Thyroid gland (tissue), 4 donors: ENCODE measurements around the gene MYOG. TPM values are rescaled to one million over a fixed set of nuclear protein-coding genes. Genes with fewer than 3 reads are reported as not detected.

ENCODE experiments used
- DNase-seq, 2 donors: peaks; one replicate each; pipeline ENCODE4 v3.0.0-alpha.2; 2019
- H3K27ac ChIP-seq, 3 donors: fragments of 200-600 bp; sonication (generic); 1 replicate in 2 of 3; 2 replicates in 1 of 3; pipeline ENCODE4 v1.5.1; 2016 to 2019; ENCODE audit warnings: mild to moderate bottlenecking in 1 of 3, moderate library complexity in 1 of 3
- H3K27me3 ChIP-seq: fragments of 200-600 bp; sonication (generic); one replicate; pipeline ENCODE4 v1.5.1; 2019
- H3K36me3 ChIP-seq, 2 donors: fragments of 200-600 bp; sonication (generic); one replicate each; pipeline ENCODE4 v1.5.1; 2016 to 2019
- H3K4me1 ChIP-seq, 2 donors: fragments of 200-600 bp; sonication (generic); one replicate each; pipeline ENCODE4 v1.5.1; 2017 to 2019
- H3K4me3 ChIP-seq, 3 donors: fragments of 200-600 bp; sonication (generic); replicated peaks in 1 of 3; 1 replicate in 2 of 3; 2 replicates in 1 of 3; pipeline ENCODE4 v1.5.1; 2016; ENCODE audit warnings: mild to moderate bottlenecking in 1 of 3
- H3K9me3 ChIP-seq: fragments of 200-600 bp; sonication (generic); one replicate; pipeline ENCODE4 v1.5.1; 2017
- POLR2A ChIP-seq, 2 donors: fragments of 450-650 bp; IDR thresholded peaks; one replicate each; pipeline ENCODE4 v1.6.1; 2017; ENCODE audit warnings: antibody characterized with exemption in 2 of 2, mild to moderate bottlenecking in 2 of 2, moderate library complexity in 1 of 2
- WGBS, 2 donors: methylation state at CpG; one replicate each; pipeline ENCODE4 v1.1.5; 2017; 5-methylcytosine and 5-hydroxymethylcytosine counted together
- intact Hi-C: fragments of 100-400 bp; cut with DNase I; formaldehyde crosslinking; loops from one replicate; pipeline ENCODE4 v1.15.1; 2023
- total RNA-seq, 4 donors: library from RNA; depleted of rRNA; stranded (reverse); fragments of >200 nt; gene quantifications; one replicate each; pipeline ENCODE4 v1.2.3, GENCODE V29; 2016
- TF ChIP-seq, protein P1 (sequence below), 6 experiments: fragments of 200-600 bp in 3 of 6; fragments of 450-650 bp in 3 of 6; sonication (generic) in 3 of 6; IDR thresholded peaks; one replicate each; pipeline ENCODE4 v1.5.1; 2016 to 2019; ENCODE audit warnings: antibody characterized with exemption in 6 of 6, mild to moderate bottlenecking in 2 of 6, inconsistent platforms in 1 of 6, moderate library complexity in 1 of 6

MYOG gene
- total RNA-seq, 4 donors from 2014 or later: not detected

DNA sequence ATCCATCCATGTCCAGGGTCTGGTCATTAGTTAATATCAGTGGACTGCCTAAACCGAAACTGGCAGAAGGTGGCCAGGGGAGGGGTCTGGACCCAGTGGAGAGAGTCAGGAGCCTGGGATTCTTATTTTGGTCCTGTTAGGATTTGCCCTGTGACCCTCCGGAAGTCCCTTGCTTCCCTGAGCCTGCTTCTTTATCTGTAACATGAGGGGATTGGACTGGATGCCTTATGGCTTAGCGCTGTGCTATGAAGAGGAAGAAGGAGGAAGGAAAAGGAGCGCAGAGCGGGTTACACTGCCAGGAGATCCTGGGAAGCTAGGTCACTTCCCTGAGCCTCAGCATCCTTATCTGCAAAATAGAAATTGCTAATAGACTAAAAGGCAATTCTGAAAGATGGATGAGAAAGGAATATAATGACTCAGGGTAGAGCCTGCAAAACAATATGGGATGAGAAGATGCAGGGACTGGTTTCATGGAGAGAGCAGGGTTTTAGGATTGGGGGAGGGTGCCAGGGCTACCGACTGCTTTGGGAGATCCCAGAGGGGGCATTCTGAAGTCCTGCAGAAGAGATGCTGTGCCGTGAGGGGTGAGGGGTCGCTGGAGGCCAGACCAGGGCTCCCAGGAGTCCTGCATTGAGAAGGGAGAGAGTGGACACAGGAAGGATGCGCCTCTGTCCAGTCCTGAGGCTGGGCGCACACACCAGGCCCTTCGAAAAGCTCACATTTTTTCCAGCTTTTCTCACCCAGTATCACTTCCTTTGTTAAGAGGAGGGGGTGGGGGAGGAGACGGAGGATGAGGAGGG, 41.3 kb upstream of the MYOG start:
- H3K27me3 ChIP-seq: no peaks in the 10 kb centered on the region
- peak overlapping the region in 1 of 3 donors; percentile 48 for H3K27ac ChIP-seq
- intact Hi-C loops: no loop called here

DNA sequence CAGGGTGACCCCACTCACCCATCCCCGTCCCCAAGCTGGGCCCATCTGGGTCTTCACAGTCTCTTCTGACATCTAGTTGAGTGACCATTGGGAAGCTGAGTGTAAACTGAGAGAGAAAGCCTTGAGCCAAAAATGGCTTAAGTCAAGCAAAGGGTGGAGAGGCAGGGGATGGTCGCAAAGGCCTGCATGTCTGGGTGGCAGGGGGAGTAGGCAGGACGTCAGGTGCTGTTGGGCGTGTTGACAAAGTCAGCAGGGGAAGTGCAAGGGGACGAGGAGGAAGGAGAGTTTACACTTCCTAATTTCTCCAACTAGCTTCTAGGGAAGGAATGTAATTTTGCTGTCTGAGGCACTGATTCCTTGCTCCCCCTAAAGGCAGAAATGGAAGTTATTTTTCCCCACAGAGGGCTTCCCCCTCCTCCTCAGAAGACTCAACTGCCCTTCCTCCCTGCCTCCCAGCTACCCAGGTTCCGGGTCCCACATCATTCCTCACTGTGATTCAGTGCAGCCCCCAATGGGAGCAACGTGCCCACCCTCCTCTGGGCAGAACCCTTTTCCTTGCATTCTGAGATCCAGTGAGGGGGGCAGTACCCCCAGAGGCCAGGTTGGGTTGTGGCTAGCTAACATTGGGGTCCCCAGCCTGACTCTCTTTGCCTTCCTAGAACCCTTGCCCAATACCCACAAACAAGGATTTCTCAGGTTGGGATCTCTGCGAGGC, 40.5 kb upstream of the MYOG start:
- Histone ChIP-seq H3K4me1 (peaks cover 25 to 42% of the 10 kb centered on the region in 2 donors), H3K27ac (no peak overlapping the region), H3K27me3 (no peaks in the 10 kb centered on the region), H3K4me3 (no peak overlapping the region), H3K36me3 (no peaks in the 10 kb centered on the region), H3K9me3 (no peaks in the 10 kb centered on the region)
- 31 to 39% methylated on average over 8 of the region's 8 CpGs for WGBS, 2 donors
- intact Hi-C loops: no loop called here
- TF ChIP-seq, protein P1, sequence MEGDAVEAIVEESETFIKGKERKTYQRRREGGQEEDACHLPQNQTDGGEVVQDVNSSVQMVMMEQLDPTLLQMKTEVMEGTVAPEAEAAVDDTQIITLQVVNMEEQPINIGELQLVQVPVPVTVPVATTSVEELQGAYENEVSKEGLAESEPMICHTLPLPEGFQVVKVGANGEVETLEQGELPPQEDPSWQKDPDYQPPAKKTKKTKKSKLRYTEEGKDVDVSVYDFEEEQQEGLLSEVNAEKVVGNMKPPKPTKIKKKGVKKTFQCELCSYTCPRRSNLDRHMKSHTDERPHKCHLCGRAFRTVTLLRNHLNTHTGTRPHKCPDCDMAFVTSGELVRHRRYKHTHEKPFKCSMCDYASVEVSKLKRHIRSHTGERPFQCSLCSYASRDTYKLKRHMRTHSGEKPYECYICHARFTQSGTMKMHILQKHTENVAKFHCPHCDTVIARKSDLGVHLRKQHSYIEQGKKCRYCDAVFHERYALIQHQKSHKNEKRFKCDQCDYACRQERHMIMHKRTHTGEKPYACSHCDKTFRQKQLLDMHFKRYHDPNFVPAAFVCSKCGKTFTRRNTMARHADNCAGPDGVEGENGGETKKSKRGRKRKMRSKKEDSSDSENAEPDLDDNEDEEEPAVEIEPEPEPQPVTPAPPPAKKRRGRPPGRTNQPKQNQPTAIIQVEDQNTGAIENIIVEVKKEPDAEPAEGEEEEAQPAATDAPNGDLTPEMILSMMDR (IDR thresholded peaks at IDR 0.05): peak in 3 of 6 experiments; percentile 28 to 48 (median 39)
- no peak for TF ChIP-seq POLR2A (IDR thresholded peaks at IDR 0.05)
- DNase-seq: no peak

More for the DNA sequence above, 41.3 kb upstream of the MYOG start:
- no peaks in the 10 kb centered on the region for H3K36me3 ChIP-seq
- DNase-seq: no peak
- TF ChIP-seq POLR2A (IDR thresholded peaks at IDR 0.05): no peak
- TF ChIP-seq, protein P1 (IDR thresholded peaks at IDR 0.05): no peak
- peaks cover 25 to 50% of the 10 kb centered on the region in 2 donors for H3K4me1 ChIP-seq
- 40% methylated on average over 8 to 11 of the region's 12 CpGs for WGBS, 2 donors
- H3K9me3 ChIP-seq: no peaks in the 10 kb centered on the region
- H3K4me3 ChIP-seq: peak overlapping the region in 1 of 3 donors; percentile 40

- Histone ChIP-seq H3K4me3 (no peak overlapping the region), H3K9me3 (no peaks in the 10 kb centered on the region), H3K4me1 (peaks cover 16 to 31% of the 10 kb centered on the region in 2 donors), H3K27ac (no peak overlapping the region), H3K36me3 (no peaks in the 10 kb centered on the region), H3K27me3 (no peaks in the 10 kb centered on the region)
- DNase-seq: no peak
- 71 to 80% methylated on average over 5 of the region's 5 CpGs for WGBS, 2 donors
- intact Hi-C loops: loop anchor here (5.0 kb wide), 1 partner anchor 38 kb away; no protein-coding TSS in a partner anchor
- no peak for TF ChIP-seq POLR2A (IDR thresholded peaks at IDR 0.05)
- TF ChIP-seq, protein P1 (IDR thresholded peaks at IDR 0.05): no peak
Observed at GRCh38 chr1:203124546-203125317, 38.9 kb upstream of the MYOG start.

DNA sequence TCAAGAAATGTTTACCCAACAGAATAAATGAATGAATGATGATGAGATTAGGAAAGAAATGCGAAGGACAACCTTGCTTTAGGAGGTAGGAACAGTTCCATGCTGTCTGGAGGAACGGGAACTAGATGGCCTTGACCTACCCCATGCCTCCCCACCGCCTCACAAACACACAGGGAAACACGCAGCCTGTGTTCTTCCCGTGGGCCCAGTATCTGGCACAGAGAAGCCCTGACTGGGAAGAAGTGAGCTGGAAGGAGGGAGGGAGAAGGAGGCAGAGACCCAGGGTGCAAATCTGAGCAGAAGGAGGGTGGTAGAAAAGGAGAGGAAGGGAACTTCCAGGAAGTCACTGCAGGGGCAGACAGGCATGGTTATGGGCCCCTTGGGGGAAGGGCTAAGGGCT, 38.2 kb upstream of the MYOG start:
- no peaks in the 10 kb centered on the region for H3K27me3 ChIP-seq
- 62 to 65% methylated on average over 5 of the region's 5 CpGs for WGBS, 2 donors

More for the DNA sequence above, 38.2 kb upstream of the MYOG start:
- Histone ChIP-seq H3K27ac (no peak overlapping the region), H3K4me3 (no peak overlapping the region), H3K9me3 (no peaks in the 10 kb centered on the region), H3K36me3 (no peaks in the 10 kb centered on the region), H3K4me1 (peaks cover 9 to 24% of the 10 kb centered on the region in 2 donors)
- intact Hi-C loops: loop anchor here (5.0 kb wide), 1 partner anchor 38 kb away; no protein-coding TSS in a partner anchor
- TF ChIP-seq, protein P1 (IDR thresholded peaks at IDR 0.05): no peak
- no peak for TF ChIP-seq POLR2A (IDR thresholded peaks at IDR 0.05)
- DNase-seq: no peak
